Neural cell (in vitro differentiated cells): ENCODE measurements around the gene LAPTM4A.

Source experiments
- CTCF ChIP-seq: fragments of 450-650 bp; IDR thresholded peaks from 2 replicates; pipeline ENCODE4 v1.5.1; 2014; ENCODE audit warnings: antibody characterized with exemption, mild to moderate bottlenecking, moderate library complexity; ENCODE audit not compliant: poor library complexity, severe bottlenecking
- MXI1 ChIP-seq: fragments of 450-650 bp; conservative IDR thresholded peaks from 2 replicates; pipeline ENCODE4 v1.6.1; 2014; ENCODE audit warnings: antibody characterized with exemption, mild to moderate bottlenecking; ENCODE audit not compliant: poor library complexity, severe bottlenecking
- POLR2AphosphoS5 ChIP-seq: IDR thresholded peaks from 2 replicates; pipeline ENCODE4 v1.6.1; 2012
- RAD21 ChIP-seq: fragments of 450-650 bp; conservative IDR thresholded peaks from 2 replicates; pipeline ENCODE4 v1.6.1; 2014; ENCODE audit warnings: antibody characterized with exemption, mild to moderate bottlenecking, moderate library complexity

DNA sequence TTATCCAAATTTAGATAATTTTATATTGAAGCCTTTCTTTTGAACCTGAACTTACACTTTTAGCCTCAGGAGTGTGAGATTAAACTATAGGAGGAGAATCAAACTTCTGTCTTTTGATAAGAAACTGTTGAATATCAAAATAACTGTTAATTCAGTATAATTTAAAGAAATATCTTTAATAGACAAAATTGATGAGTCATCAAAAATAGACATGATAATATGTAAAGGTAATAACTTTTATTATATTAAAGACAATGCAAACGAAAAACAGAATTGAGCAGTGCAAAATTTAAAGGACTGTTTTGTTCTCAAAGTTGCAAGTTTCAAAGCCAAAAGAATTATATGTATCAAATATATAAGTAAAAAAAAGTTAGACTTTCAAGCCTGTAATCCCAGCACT, 59.5 kb downstream of the LAPTM4A start:
- no peak for TF ChIP-seq RAD21
- no peak for TF ChIP-seq CTCF
- TF ChIP-seq MXI1, result no peak
- TF ChIP-seq POLR2AphosphoS5, result no peak
